IMR-90 (cell line): ENCODE measurements around the gene TRDMT1. TPM values are rescaled to one million over a fixed set of nuclear protein-coding genes. Genes with fewer than 3 reads are reported as not detected.

ENCODE experiments used
- ATAC-seq: fragments of 200-7000 bp; cut with Tn5 transposase; 2 replicates; pipeline ENCODE4 v1.9.1; 2020; ENCODE audit warnings: low read depth, mild to moderate bottlenecking, moderate library complexity
- BruUV-seq: library from RNA; stranded (reverse); fragments of 400-500 nt; replicated peaks from 2 replicates; lab custom pipeline; 2021; lab: Mats Ljungman, UMichigan
- CTCF ChIA-PET: fragments of 300-600 bp; formaldehyde crosslinking; extraction: SDS; loops from one replicate; lab custom pipeline; 2021; ENCODE audit warnings: antibody characterized with exemption; lab: Yijun Ruan, JAX
- POLR2A ChIA-PET: fragments of 300-600 bp; sonication (Branson Sonifier 250); formaldehyde crosslinking; loops from one replicate; lab custom pipeline; 2022; ENCODE audit warnings: antibody characterized with exemption; ENCODE audit not compliant: unreplicated experiment; lab: Charles Lee
- DNase-seq: peaks from one replicate; pipeline ENCODE4 v3.0.0; 2013
- H2AFZ ChIP-seq: replicated peaks from 2 replicates; pipeline ENCODE3; 2013; ENCODE audit warnings: low read length, mild to moderate bottlenecking; ENCODE audit not compliant: poor library complexity
- H2AK5ac ChIP-seq: 2 replicates; pipeline ENCODE4 v1.6.1; 2013; ENCODE audit warnings: low read depth, low read length, inconsistent platforms
- H2AK9ac ChIP-seq: replicated peaks from 2 replicates; pipeline ENCODE3; 2013; ENCODE audit warnings: mild to moderate bottlenecking, low read depth, low read length, moderate library complexity; ENCODE audit not compliant: poor library complexity
- H2BK120ac ChIP-seq: 2 replicates; pipeline ENCODE4 v1.6.1; 2013; ENCODE audit warnings: low read depth, low read length, inconsistent platforms
- H2BK15ac ChIP-seq: 3 replicates; pipeline ENCODE4 v1.6.1; 2013; ENCODE audit warnings: low read depth, low read length, inconsistent platforms
- H2BK20ac ChIP-seq: 2 replicates; pipeline ENCODE4 v1.6.1; 2013; ENCODE audit warnings: low read depth, mild to moderate bottlenecking, inconsistent platforms, low read length, moderate library complexity
- H2BK5ac ChIP-seq: 2 replicates; pipeline ENCODE4 v1.6.1; 2013; ENCODE audit warnings: mild to moderate bottlenecking, low read depth, low read length, inconsistent platforms; ENCODE audit not compliant: poor library complexity, severe bottlenecking
- H3K14ac ChIP-seq: replicated peaks from 2 replicates; pipeline ENCODE4 v1.6.1; 2013; ENCODE audit warnings: low read depth, low read length, inconsistent platforms
- H3K18ac ChIP-seq: 2 replicates; pipeline ENCODE4 v1.6.1; 2013; ENCODE audit warnings: low read depth, low read length, control low read depth
- H3K23ac ChIP-seq: 2 replicates; pipeline ENCODE4 v1.6.1; 2013; ENCODE audit warnings: low read depth, low read length, inconsistent platforms
- H3K27ac ChIP-seq: 2 replicates; pipeline ENCODE4 v1.5.1; 2013; ENCODE audit warnings: mild to moderate bottlenecking, control low read depth, low read length; ENCODE audit not compliant: insufficient read depth
- H3K27me3 ChIP-seq: 2 replicates; pipeline ENCODE4 v1.6.1; 2013; ENCODE audit warnings: low read length; ENCODE audit not compliant: control insufficient read depth, insufficient read depth
- H3K36me3 ChIP-seq: 2 replicates; pipeline ENCODE4 v1.6.1; 2013; ENCODE audit warnings: low read length, mixed read lengths; ENCODE audit not compliant: control insufficient read depth, insufficient read depth
- H3K4ac ChIP-seq: 2 replicates; pipeline ENCODE4 v1.6.1; 2013; ENCODE audit warnings: low read depth, low read length, inconsistent platforms
- H3K4me1 ChIP-seq: 2 replicates; pipeline ENCODE4 v1.6.1; 2013; ENCODE audit warnings: low read length, mixed read lengths; ENCODE audit not compliant: control insufficient read depth, insufficient read depth
- H3K4me2 ChIP-seq: 2 replicates; pipeline ENCODE4 v1.6.1; 2013; ENCODE audit warnings: low read depth, mild to moderate bottlenecking, control low read depth, low read length, moderate library complexity
- H3K4me3 ChIP-seq: 2 replicates; pipeline ENCODE4 v1.5.1; 2013; ENCODE audit warnings: low read depth, mild to moderate bottlenecking, control low read depth, low read length, moderate library complexity; ENCODE audit not compliant: insufficient read depth
- H3K56ac ChIP-seq: 2 replicates; pipeline ENCODE4 v1.6.1; 2013; ENCODE audit warnings: low read length, inconsistent platforms; ENCODE audit not compliant: insufficient read depth; ENCODE audit errors: extremely low read depth
- H3K79me1 ChIP-seq, 2 experiments: 2 replicates each; pipeline ENCODE4 v1.6.1; 2013; ENCODE audit warnings: low read length in 2 of 2, inconsistent platforms in 1 of 2, low read depth in 1 of 2
- H3K9ac ChIP-seq: 2 replicates; pipeline ENCODE4 v1.6.1; 2013; ENCODE audit warnings: low read depth, low read length, control low read depth
- H3K9me1 ChIP-seq: 2 replicates; pipeline ENCODE4 v1.6.1; 2013; ENCODE audit warnings: low read length, inconsistent platforms; ENCODE audit not compliant: insufficient read depth
- H3K9me3 ChIP-seq: 2 replicates; pipeline ENCODE4 v1.6.1; 2013; ENCODE audit warnings: low read length; ENCODE audit not compliant: control insufficient read depth, insufficient read depth
- H4K20me1 ChIP-seq: 2 replicates; pipeline ENCODE4 v1.6.1; 2013; ENCODE audit warnings: low read length, inconsistent platforms; ENCODE audit not compliant: insufficient read depth
- H4K5ac ChIP-seq: 2 replicates; pipeline ENCODE4 v1.6.1; 2013; ENCODE audit warnings: mild to moderate bottlenecking, low read depth, low read length, control low read depth
- H4K8ac ChIP-seq, 2 experiments: 2 replicates each; pipeline ENCODE4 v1.6.1; 2013; ENCODE audit warnings: low read depth in 2 of 2, low read length in 2 of 2, control low read depth in 1 of 2, inconsistent platforms in 1 of 2
- H4K91ac ChIP-seq: 2 replicates; pipeline ENCODE4 v1.6.1; 2013; ENCODE audit warnings: low read depth, low read length, inconsistent platforms; ENCODE audit not compliant: insufficient read depth
- BHLHE40 ChIP-seq: fragments of 150-350 bp; IDR thresholded peaks from 2 replicates; pipeline ENCODE4 v1.6.1; 2016; ENCODE audit warnings: mild to moderate bottlenecking, low read depth, low read length
- CEBPB ChIP-seq: IDR thresholded peaks from 2 replicates; pipeline ENCODE4 v1.6.1; 2012; ENCODE audit warnings: low read depth, low read length, improper control_type of control experiment
- CHD1 ChIP-seq: IDR thresholded peaks from 2 replicates; pipeline ENCODE4 v1.6.1; 2012; ENCODE audit warnings: low read depth, low read length, improper control_type of control experiment
- CTCF ChIP-seq: conservative IDR thresholded peaks from 2 replicates; pipeline ENCODE4 v1.5.1; 2012; ENCODE audit warnings: mild to moderate bottlenecking, low read depth, low read length, improper control_type of control experiment
- ELK1 ChIP-seq: fragments of 150-350 bp; IDR thresholded peaks from 2 replicates; pipeline ENCODE4 v1.6.1; 2016; ENCODE audit warnings: low read depth, mild to moderate bottlenecking, low read length, moderate library complexity, borderline replicate concordance
- FOS ChIP-seq: fragments of 150-350 bp; IDR thresholded peaks from 2 replicates; pipeline ENCODE4 v1.6.1; 2016; ENCODE audit warnings: low read depth, low read length
- MAFK ChIP-seq: IDR thresholded peaks from 2 replicates; pipeline ENCODE4 v1.6.1; 2012; ENCODE audit warnings: low read depth, low read length, improper control_type of control experiment
- MAZ ChIP-seq: IDR thresholded peaks from 2 replicates; pipeline ENCODE4 v1.6.1; 2012; ENCODE audit warnings: low read depth, mild to moderate bottlenecking, low read length, improper control_type of control experiment, moderate library complexity, borderline replicate concordance
- MXI1 ChIP-seq: IDR thresholded peaks from 2 replicates; pipeline ENCODE4 v1.6.1; 2012; ENCODE audit warnings: low read depth, mild to moderate bottlenecking, low read length, moderate library complexity, borderline replicate concordance
- NFE2L2 ChIP-seq: fragments of 150-350 bp; IDR thresholded peaks from 2 replicates; pipeline ENCODE4 v1.6.1; 2016; ENCODE audit warnings: low read depth, mild to moderate bottlenecking, low read length
- POLR2A ChIP-seq: IDR thresholded peaks from 2 replicates; pipeline ENCODE4 v1.6.1; 2012; ENCODE audit warnings: mild to moderate bottlenecking, low read depth, low read length
- RAD21 ChIP-seq: IDR thresholded peaks from 2 replicates; pipeline ENCODE4 v1.6.1; 2012; ENCODE audit warnings: low read length, improper control_type of control experiment
- RCOR1 ChIP-seq: IDR thresholded peaks from 2 replicates; pipeline ENCODE4 v1.6.1; 2012; ENCODE audit warnings: mild to moderate bottlenecking, low read length, improper control_type of control experiment; ENCODE audit not compliant: insufficient replicate concordance
- RFX5 ChIP-seq: IDR thresholded peaks from 2 replicates; pipeline ENCODE4 v1.8.0; 2012; ENCODE audit warnings: low read depth, mild to moderate bottlenecking, low read length, moderate library complexity
- SMC3 ChIP-seq: fragments of 150-350 bp; IDR thresholded peaks from 2 replicates; pipeline ENCODE4 v1.6.1; 2016; ENCODE audit warnings: low read depth, mild to moderate bottlenecking, antibody characterized with exemption, low read length, moderate library complexity
- USF2 ChIP-seq: fragments of 150-350 bp; IDR thresholded peaks from 2 replicates; pipeline ENCODE4 v1.6.1; 2017; ENCODE audit warnings: mild to moderate bottlenecking, antibody characterized with exemption, low read length, low read depth
- WGBS, 2 experiments: methylation state at CpG; one replicate each; pipeline versions ENCODE4 v1.1.5 to v1.1.7; 2013; ENCODE audit warnings: missing lambda C conversion rate in 2 of 2; ENCODE audit not compliant: insufficient read length in 1 of 2; ENCODE audit errors: extremely low coverage in 2 of 2; 5-methylcytosine and 5-hydroxymethylcytosine counted together
- dilution Hi-C: fragments of 300-500 bp; cut with HindIII; formaldehyde crosslinking; loops from one replicate; pipeline ENCODE4 v1.14.3; 2018; ENCODE audit warnings: low sequenced_read_pairs; ENCODE audit not compliant: unreplicated experiment
- in situ Hi-C: fragments of 300-500 bp; cut with MboI; formaldehyde crosslinking; loops from 3 replicates; pipeline ENCODE4 v1.14.3; 2019; ENCODE audit warnings: low sequenced_read_pairs, inconsistent platforms, mixed read lengths
- intact Hi-C: fragments of 100-400 bp; cut with micrococcal nuclease; formaldehyde crosslinking; loops from 2 replicates; pipeline ENCODE4 v1.10.0; 2022
- polyA plus RNA-seq, 3 experiments: library from polyadenylated mRNA; depleted of rRNA; stranded (reverse); fragments of >200 nt; gene quantifications; 2 replicates each; pipeline ENCODE4 v1.2.3, GENCODE V29; 2012; ENCODE audit warnings: low replicate concordance in 1 of 3
- total RNA-seq: library from RNA; depleted of rRNA; stranded (reverse); fragments of >200 nt; gene quantifications from 2 replicates; pipeline ENCODE4 v1.2.3, GENCODE V29; 2012

TRDMT1 gene
- total and polyA plus RNA-seq, 2 of the 4 experiments (the other 2 are of a cell fraction): 2.1 to 4.7 TPM

- no peak within 1 kb of the TSS for H2AFZ ChIP-seq
- H3K56ac ChIP-seq: no peak within 1 kb of the TSS
- H4K91ac ChIP-seq: no peak within 1 kb of the TSS
- in situ Hi-C loops: no loop called here
- intact Hi-C loops: no loop called here
- no peak within 1 kb of the TSS for H2AK5ac ChIP-seq
- H3K14ac ChIP-seq: no peak within 1 kb of the TSS
- no peak within 1 kb of the TSS for H3K27ac ChIP-seq
- no peak for TF ChIP-seq POLR2A
- no peak for TF ChIP-seq FOS
- no peak for TF ChIP-seq MAZ
- TF ChIP-seq NFE2L2: no peak
- no peak for TF ChIP-seq BHLHE40
- no peak for TF ChIP-seq CTCF
- no peak for TF ChIP-seq RCOR1
- no peak for TF ChIP-seq RAD21
- no peak for TF ChIP-seq CEBPB
- TF ChIP-seq ELK1: no peak
- no peak for TF ChIP-seq MAFK
- TF ChIP-seq USF2: no peak
- TF ChIP-seq CHD1: no peak
- TF ChIP-seq MXI1: no peak
- no peak for TF ChIP-seq RFX5
- no peak for TF ChIP-seq SMC3
- H4K5ac ChIP-seq: no peak within 1 kb of the TSS
- no peak within 1 kb of the TSS for H3K9ac ChIP-seq
- H2AK9ac ChIP-seq: no peak within 1 kb of the TSS
- no peak within 1 kb of the TSS for H2BK5ac ChIP-seq
- no peak for ATAC-seq
- no peak within 1 kb of the TSS for H3K4ac ChIP-seq
- no peak within 1 kb of the TSS for H3K4me3 ChIP-seq
- no peak within 1 kb of the TSS for H2BK120ac ChIP-seq
- no peaks in the 10 kb centered on the region for H3K36me3 ChIP-seq
- dilution Hi-C loops: no loop called here
- no peak within 1 kb of the TSS for H2BK15ac ChIP-seq
- CTCF ChIA-PET: no interaction called here
- no peaks in the 10 kb centered on the region for H3K27me3 ChIP-seq
- H3K79me1 ChIP-seq: no peaks in the 10 kb centered on the region
- H2BK20ac ChIP-seq: no peak within 1 kb of the TSS
- DNase-seq: no peak
- H4K20me1 ChIP-seq: no peaks in the 10 kb centered on the region
- H3K4me1 ChIP-seq: no peaks in the 10 kb centered on the region
- WGBS, 2 experiments: no CpG with 5 or more reads among the region's 1 CpG
- no peaks in the 10 kb centered on the region for H3K9me3 ChIP-seq
- H3K9me1 ChIP-seq: no peaks in the 10 kb centered on the region; the same call in 1 of the 2 replicates
- no TSS peak for BruUV-seq
- POLR2A ChIA-PET: no interaction called here
- H4K8ac ChIP-seq: no peak within 1 kb of the TSS
- H3K4me2 ChIP-seq: no peak within 1 kb of the TSS
- no peak within 1 kb of the TSS for H3K23ac ChIP-seq
- no peak within 1 kb of the TSS for H3K18ac ChIP-seq
These were observed 71.7 kb downstream of the TRDMT1 start, which contains the start of gene CUBN for GRCh38 chr10:17129741-17130140. CUBN (minus strand) TSS chr10:17129811; CDS start chr10:17129765, 46 bp downstream.
